Chondrocyte (in vitro differentiated cells): ENCODE data around the gene GRK3. TPM values are rescaled to one million over a fixed set of nuclear protein-coding genes. Genes with fewer than 3 reads are reported as not detected.

Experiments
- DNase-seq: peaks from one replicate; pipeline ENCODE4 v3.0.0; 2021; ENCODE audit warnings: mixed read lengths, low spot score
- H3K27ac Mint-ChIP-seq: one replicate; pipeline ENCODE4 v1.8.0; 2021; ENCODE audit warnings: mild to moderate bottlenecking, moderate library complexity, mixed read lengths; ENCODE audit not compliant: unreplicated experiment
- H3K27me3 Mint-ChIP-seq: 2 replicates; pipeline ENCODE4 v1.8.0; 2021; ENCODE audit warnings: low read depth, mixed read lengths
- H3K36me3 Mint-ChIP-seq: 2 replicates; pipeline ENCODE4 v1.8.0; 2021; ENCODE audit warnings: low read depth, mixed read lengths
- H3K4me1 Mint-ChIP-seq: 2 replicates; pipeline ENCODE4 v1.8.0; 2021; ENCODE audit warnings: low read depth, mild to moderate bottlenecking, mixed read lengths
- H3K4me3 Mint-ChIP-seq: one replicate; pipeline ENCODE4 v1.8.0; 2021; ENCODE audit warnings: mild to moderate bottlenecking, moderate library complexity, mixed read lengths; ENCODE audit not compliant: unreplicated experiment
- H3K9me3 Mint-ChIP-seq: 2 replicates; pipeline ENCODE4 v1.8.0; 2021; ENCODE audit warnings: low read depth, mixed read lengths
- CTCF ChIP-seq: fragments of 200-600 bp; sonication (generic); IDR thresholded peaks from 2 replicates; pipeline ENCODE4 v1.5.0; 2021; ENCODE audit warnings: antibody characterized with exemption, mild to moderate bottlenecking, moderate library complexity
- total RNA-seq: library from RNA; stranded (reverse); gene quantifications from 3 replicates; pipeline ENCODE4 v1.2.1, GENCODE V29; 2021

The GRK3 gene
- total RNA-seq, 1 donor from 2014 or later: 2.0 TPM

- Mint-ChIP-seq H3K4me1 (peaks cover 4% of the 10 kb centered on the region), H3K9me3 (no peaks in the 10 kb centered on the region), H3K27ac (no peak overlapping the region), H3K36me3 (no peaks in the 10 kb centered on the region), H3K4me3 (no peak overlapping the region), H3K27me3 (peaks cover 1% of the 10 kb centered on the region)
- no peak for TF ChIP-seq CTCF
- no peak for DNase-seq
Observed at GRCh38 chr22:25775531-25775930, 211.1 kb downstream of the GRK3 start.

GRCh38 chr22:25777411-25777810 lies 212.9 kb downstream of the GRK3 start:
- no peak for TF ChIP-seq CTCF
- DNase-seq: no peak
- Mint-ChIP-seq H3K9me3 (no peaks in the 10 kb centered on the region), H3K36me3 (no peaks in the 10 kb centered on the region), H3K4me1 (peaks cover 4% of the 10 kb centered on the region), H3K27ac (no peak overlapping the region), H3K4me3 (no peak overlapping the region), H3K27me3 (peaks cover 4% of the 10 kb centered on the region)

GRCh38 chr22:25777870-25778269 lies 213.4 kb downstream of the GRK3 start:
- DNase-seq: no peak
- TF ChIP-seq CTCF: peak; percentile 79
- no peaks in the 10 kb centered on the region for H3K36me3 Mint-ChIP-seq
- no peak overlapping the region for H3K4me3 Mint-ChIP-seq
- no peak overlapping the region for H3K27ac Mint-ChIP-seq
- H3K27me3 Mint-ChIP-seq: peaks cover 4% of the 10 kb centered on the region
- peaks cover 2% of the 10 kb centered on the region for H3K4me1 Mint-ChIP-seq
- H3K9me3 Mint-ChIP-seq: no peaks in the 10 kb centered on the region

Other genes starting within 250 kb of the GRK3 start
- gene MYO18B, start 177.5 kb downstream of the GRK3 start, total RNA-seq: 0.10 to 0.20 TPM in 2 of 3 replicates, not detected in the other